Liver (tissue), 9 donors: Measurements from ENCODE around the gene CBX4. TPM values are rescaled to one million over a fixed set of nuclear protein-coding genes. Genes with fewer than 3 reads are reported as not detected.

ENCODE experiments used
- DNase-seq: peaks from one replicate; pipeline ENCODE4 v3.0.0-alpha.2; 2017; ENCODE audit warnings: low spot score
- H3K27ac ChIP-seq, 2 donors: one replicate each; pipeline ENCODE4 v1.7.0; 2013; ENCODE audit warnings: inconsistent platforms in 2 of 2, low read length in 2 of 2, control low read depth in 1 of 2, low read depth in 1 of 2, mild to moderate bottlenecking in 1 of 2
- H3K27me3 ChIP-seq, 4 donors: one replicate each; pipeline versions ENCODE4 v1.6.1 to v1.7.0; 2013; ENCODE audit warnings: low read length in 3 of 4, inconsistent platforms in 1 of 4, mild to moderate bottlenecking in 1 of 4, moderate library complexity in 1 of 4; ENCODE audit not compliant: control insufficient read depth in 4 of 4, insufficient read depth in 4 of 4
- H3K36me3 ChIP-seq, 4 donors: one replicate each; pipeline versions ENCODE4 v1.6.1 to v1.7.0; 2013; ENCODE audit warnings: low read length in 3 of 4, mild to moderate bottlenecking in 3 of 4, low read depth in 1 of 4, moderate library complexity in 1 of 4; ENCODE audit not compliant: control insufficient read depth in 4 of 4, insufficient read depth in 3 of 4
- H3K4me1 ChIP-seq, 4 donors: one replicate each; pipeline versions ENCODE4 v1.6.1 to v1.7.0; 2013; ENCODE audit warnings: low read length in 3 of 4, mild to moderate bottlenecking in 3 of 4, moderate library complexity in 1 of 4; ENCODE audit not compliant: control insufficient read depth in 4 of 4, insufficient read depth in 4 of 4
- H3K4me3 ChIP-seq, 3 donors: one replicate each; pipeline versions ENCODE4 v1.6.1 to v1.7.0; 2013; ENCODE audit warnings: low read length in 3 of 3, control low read depth in 1 of 3, low read depth in 1 of 3, mild to moderate bottlenecking in 1 of 3
- H3K9ac ChIP-seq, 2 donors: one replicate each; pipeline ENCODE4 v1.7.0; 2013; ENCODE audit warnings: low read length in 2 of 2, mild to moderate bottlenecking in 2 of 2, moderate library complexity in 2 of 2, control low read depth in 1 of 2, low read depth in 1 of 2
- H3K9me3 ChIP-seq, 4 donors: one replicate each; pipeline versions ENCODE4 v1.6.1 to v1.7.0; 2013; ENCODE audit warnings: low read length in 3 of 4; ENCODE audit not compliant: control insufficient read depth in 4 of 4
- FOXA1 ChIP-seq: IDR thresholded peaks from 2 replicates; pipeline ENCODE4 v1.6.1; 2016; ENCODE audit warnings: antibody characterized with exemption
- FOXA2 ChIP-seq: IDR thresholded peaks from 2 replicates; pipeline ENCODE4 v1.6.1; 2016; ENCODE audit warnings: antibody characterized with exemption
- GABPA ChIP-seq, 2 donors: IDR thresholded peaks in 1 of 2; conservative IDR thresholded peaks in 1 of 2; 2 replicates each; pipeline ENCODE4 v1.6.1; 2016; ENCODE audit warnings: antibody characterized with exemption in 2 of 2, mild to moderate bottlenecking in 1 of 2, moderate library complexity in 1 of 2
- HNF4A ChIP-seq, 2 donors: conservative IDR thresholded peaks; 2 replicates each; pipeline ENCODE4 v1.6.1; 2016; ENCODE audit warnings: antibody characterized with exemption in 2 of 2, mild to moderate bottlenecking in 2 of 2
- HNF4G ChIP-seq: IDR thresholded peaks from 2 replicates; pipeline ENCODE4 v1.6.1; 2016; ENCODE audit warnings: antibody characterized with exemption
- JUND ChIP-seq, 2 donors: IDR thresholded peaks; 2 replicates each; pipeline ENCODE4 v1.6.1; 2016; ENCODE audit warnings: antibody characterized with exemption in 2 of 2
- NR2F2 ChIP-seq: IDR thresholded peaks from 2 replicates; pipeline ENCODE4 v1.6.1; 2016; ENCODE audit warnings: antibody characterized with exemption
- RAD21 ChIP-seq, 2 donors: IDR thresholded peaks; 2 replicates each; pipeline ENCODE4 v1.6.1; 2016; ENCODE audit warnings: antibody characterized with exemption in 2 of 2, mild to moderate bottlenecking in 2 of 2
- RXRA ChIP-seq, 2 donors: IDR thresholded peaks; 2 replicates each; pipeline ENCODE4 v1.6.1; 2017 to 2018; ENCODE audit warnings: antibody characterized with exemption in 2 of 2, mild to moderate bottlenecking in 1 of 2
- SP1 ChIP-seq: IDR thresholded peaks from 2 replicates; pipeline ENCODE4 v1.6.1; 2018; ENCODE audit warnings: antibody characterized with exemption, mild to moderate bottlenecking
- TAF1 ChIP-seq: conservative IDR thresholded peaks from 2 replicates; pipeline ENCODE4 v1.6.1; 2016; ENCODE audit warnings: antibody characterized with exemption, mild to moderate bottlenecking
- WGBS: extraction: QIAGEN DNeasy Blood & Tissue Kit; methylation state at CpG from one replicate; pipeline ENCODE4 v1.1.7; 2013; 5-methylcytosine and 5-hydroxymethylcytosine counted together
- polyA plus RNA-seq, 2 donors: library from polyadenylated mRNA; stranded (reverse) in 1 of 2; unstranded in 1 of 2; fragments of 200-250 nt in 1 of 2; fragments of >200 nt in 1 of 2; fragmentation: Nextera tagmentation in 1 of 2; extraction: Ambion mirVana in 1 of 2; gene quantifications; one replicate each; pipeline versions ENCODE4 v1.2.1 to v1.2.3, GENCODE V29; 2013 to 2015
- total RNA-seq, 2 donors: library from RNA; depleted of rRNA; stranded (reverse); fragments of >200 nt; gene quantifications; one replicate each; pipeline ENCODE4 v1.2.3, GENCODE V29; 2014
- TF ChIP-seq, protein P1 (sequence below): IDR thresholded peaks from 2 replicates; pipeline ENCODE4 v1.6.1; 2016; ENCODE audit warnings: antibody characterized with exemption
- TF ChIP-seq, protein P2 (sequence below): fragments of 150-350 bp; IDR thresholded peaks from 2 replicates; pipeline ENCODE4 v1.5.1; 2017; ENCODE audit warnings: improper control_type of control experiment, low read depth, low read length; ENCODE audit not compliant: missing input control
- TF ChIP-seq, protein P3 (sequence below): IDR thresholded peaks from 2 replicates; pipeline ENCODE4 v1.6.1; 2016; ENCODE audit warnings: antibody characterized with exemption
- TF ChIP-seq, protein P4 (sequence below): IDR thresholded peaks from 2 replicates; pipeline ENCODE4 v1.6.1; 2016; ENCODE audit warnings: antibody characterized with exemption
- TF ChIP-seq, protein P5 (sequence below): IDR thresholded peaks from 2 replicates; pipeline ENCODE4 v1.6.1; 2016; ENCODE audit warnings: antibody characterized with exemption, mild to moderate bottlenecking
- donor health status: healthy.
- donor health status: healthy.
- donor health status: healthy.
- donor health status: healthy.
- donor health status: healthy.

Gene CBX4
- total and polyA plus RNA-seq, 4 donors, result 4.8 to 8.9 (median 6.3) TPM

DNA sequence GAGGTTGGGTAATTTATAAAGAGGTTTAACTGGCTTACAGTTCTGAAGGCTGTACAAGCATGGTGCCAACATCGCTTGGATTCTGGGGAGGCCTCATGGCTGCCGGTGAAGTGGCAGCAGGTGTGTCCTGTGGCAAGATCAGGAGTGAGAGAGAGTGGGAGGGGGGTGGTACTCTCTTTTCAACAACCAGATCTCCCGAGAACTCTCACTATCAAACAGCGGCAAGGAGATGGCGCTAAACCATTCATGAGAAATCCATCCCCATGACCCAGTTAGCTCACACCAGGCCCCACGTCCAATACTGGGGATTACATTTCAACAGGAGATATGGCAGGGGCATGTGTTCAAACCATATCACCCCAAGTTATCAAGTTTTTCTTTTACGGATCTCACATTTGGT is 44.0 kb upstream of the CBX4 start:
- Histone ChIP-seq H3K9ac (no peak overlapping the region), H3K4me3 (no peak overlapping the region), H3K9me3 (peaks cover 0 to 1% (median 0%) of the 10 kb centered on the region in 4 donors), H3K36me3 (no peaks in the 10 kb centered on the region), H3K27me3 (no peaks in the 10 kb centered on the region), H3K27ac (no peak overlapping the region), H3K4me1 (no peaks in the 10 kb centered on the region)
- TF ChIP-seq, protein P1, sequence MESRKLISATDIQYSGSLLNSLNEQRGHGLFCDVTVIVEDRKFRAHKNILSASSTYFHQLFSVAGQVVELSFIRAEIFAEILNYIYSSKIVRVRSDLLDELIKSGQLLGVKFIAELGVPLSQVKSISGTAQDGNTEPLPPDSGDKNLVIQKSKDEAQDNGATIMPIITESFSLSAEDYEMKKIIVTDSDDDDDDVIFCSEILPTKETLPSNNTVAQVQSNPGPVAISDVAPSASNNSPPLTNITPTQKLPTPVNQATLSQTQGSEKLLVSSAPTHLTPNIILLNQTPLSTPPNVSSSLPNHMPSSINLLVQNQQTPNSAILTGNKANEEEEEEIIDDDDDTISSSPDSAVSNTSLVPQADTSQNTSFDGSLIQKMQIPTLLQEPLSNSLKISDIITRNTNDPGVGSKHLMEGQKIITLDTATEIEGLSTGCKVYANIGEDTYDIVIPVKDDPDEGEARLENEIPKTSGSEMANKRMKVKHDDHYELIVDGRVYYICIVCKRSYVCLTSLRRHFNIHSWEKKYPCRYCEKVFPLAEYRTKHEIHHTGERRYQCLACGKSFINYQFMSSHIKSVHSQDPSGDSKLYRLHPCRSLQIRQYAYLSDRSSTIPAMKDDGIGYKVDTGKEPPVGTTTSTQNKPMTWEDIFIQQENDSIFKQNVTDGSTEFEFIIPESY, result no peak
- TF ChIP-seq SP1 (no peak), FOXA1 (no peak), GABPA (IDR thresholded peaks at IDR 0.05 in 1 of 2, conservative IDR thresholded peaks at IDR 0.05 in 1 of 2) (no peak), TAF1 (no peak), RAD21 (IDR thresholded peaks at IDR 0.05) (no peak), NR2F2 (no peak), HNF4A (conservative IDR thresholded peaks at IDR 0.05) (no peak), FOXA2 (no peak), JUND (IDR thresholded peaks at IDR 0.05) (no peak), RXRA (IDR thresholded peaks at IDR 0.05) (no peak), HNF4G (no peak)
- TF ChIP-seq, protein P2, sequence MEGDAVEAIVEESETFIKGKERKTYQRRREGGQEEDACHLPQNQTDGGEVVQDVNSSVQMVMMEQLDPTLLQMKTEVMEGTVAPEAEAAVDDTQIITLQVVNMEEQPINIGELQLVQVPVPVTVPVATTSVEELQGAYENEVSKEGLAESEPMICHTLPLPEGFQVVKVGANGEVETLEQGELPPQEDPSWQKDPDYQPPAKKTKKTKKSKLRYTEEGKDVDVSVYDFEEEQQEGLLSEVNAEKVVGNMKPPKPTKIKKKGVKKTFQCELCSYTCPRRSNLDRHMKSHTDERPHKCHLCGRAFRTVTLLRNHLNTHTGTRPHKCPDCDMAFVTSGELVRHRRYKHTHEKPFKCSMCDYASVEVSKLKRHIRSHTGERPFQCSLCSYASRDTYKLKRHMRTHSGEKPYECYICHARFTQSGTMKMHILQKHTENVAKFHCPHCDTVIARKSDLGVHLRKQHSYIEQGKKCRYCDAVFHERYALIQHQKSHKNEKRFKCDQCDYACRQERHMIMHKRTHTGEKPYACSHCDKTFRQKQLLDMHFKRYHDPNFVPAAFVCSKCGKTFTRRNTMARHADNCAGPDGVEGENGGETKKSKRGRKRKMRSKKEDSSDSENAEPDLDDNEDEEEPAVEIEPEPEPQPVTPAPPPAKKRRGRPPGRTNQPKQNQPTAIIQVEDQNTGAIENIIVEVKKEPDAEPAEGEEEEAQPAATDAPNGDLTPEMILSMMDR, result no peak
- TF ChIP-seq, protein P3, sequence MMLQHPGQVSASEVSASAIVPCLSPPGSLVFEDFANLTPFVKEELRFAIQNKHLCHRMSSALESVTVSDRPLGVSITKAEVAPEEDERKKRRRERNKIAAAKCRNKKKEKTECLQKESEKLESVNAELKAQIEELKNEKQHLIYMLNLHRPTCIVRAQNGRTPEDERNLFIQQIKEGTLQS, result no peak
- TF ChIP-seq, protein P4, sequence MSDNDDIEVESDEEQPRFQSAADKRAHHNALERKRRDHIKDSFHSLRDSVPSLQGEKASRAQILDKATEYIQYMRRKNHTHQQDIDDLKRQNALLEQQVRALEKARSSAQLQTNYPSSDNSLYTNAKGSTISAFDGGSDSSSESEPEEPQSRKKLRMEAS, result no peak
- TF ChIP-seq, protein P5, sequence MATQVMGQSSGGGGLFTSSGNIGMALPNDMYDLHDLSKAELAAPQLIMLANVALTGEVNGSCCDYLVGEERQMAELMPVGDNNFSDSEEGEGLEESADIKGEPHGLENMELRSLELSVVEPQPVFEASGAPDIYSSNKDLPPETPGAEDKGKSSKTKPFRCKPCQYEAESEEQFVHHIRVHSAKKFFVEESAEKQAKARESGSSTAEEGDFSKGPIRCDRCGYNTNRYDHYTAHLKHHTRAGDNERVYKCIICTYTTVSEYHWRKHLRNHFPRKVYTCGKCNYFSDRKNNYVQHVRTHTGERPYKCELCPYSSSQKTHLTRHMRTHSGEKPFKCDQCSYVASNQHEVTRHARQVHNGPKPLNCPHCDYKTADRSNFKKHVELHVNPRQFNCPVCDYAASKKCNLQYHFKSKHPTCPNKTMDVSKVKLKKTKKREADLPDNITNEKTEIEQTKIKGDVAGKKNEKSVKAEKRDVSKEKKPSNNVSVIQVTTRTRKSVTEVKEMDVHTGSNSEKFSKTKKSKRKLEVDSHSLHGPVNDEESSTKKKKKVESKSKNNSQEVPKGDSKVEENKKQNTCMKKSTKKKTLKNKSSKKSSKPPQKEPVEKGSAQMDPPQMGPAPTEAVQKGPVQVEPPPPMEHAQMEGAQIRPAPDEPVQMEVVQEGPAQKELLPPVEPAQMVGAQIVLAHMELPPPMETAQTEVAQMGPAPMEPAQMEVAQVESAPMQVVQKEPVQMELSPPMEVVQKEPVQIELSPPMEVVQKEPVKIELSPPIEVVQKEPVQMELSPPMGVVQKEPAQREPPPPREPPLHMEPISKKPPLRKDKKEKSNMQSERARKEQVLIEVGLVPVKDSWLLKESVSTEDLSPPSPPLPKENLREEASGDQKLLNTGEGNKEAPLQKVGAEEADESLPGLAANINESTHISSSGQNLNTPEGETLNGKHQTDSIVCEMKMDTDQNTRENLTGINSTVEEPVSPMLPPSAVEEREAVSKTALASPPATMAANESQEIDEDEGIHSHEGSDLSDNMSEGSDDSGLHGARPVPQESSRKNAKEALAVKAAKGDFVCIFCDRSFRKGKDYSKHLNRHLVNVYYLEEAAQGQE, result no peak
- WGBS, result 90% methylated on average over 7 of the region's 7 CpGs
- DNase-seq, result no peak
